GM06990 (cell line): ENCODE results near the gene MCTP1.
A peak's percentile ranks its signal among the peaks of the same experiment; 100 is the strongest.

Experiments used
- DNase-seq: peaks from one replicate; pipeline ENCODE4 v3.0.0-alpha.2; 2011; ENCODE audit not compliant: insufficient read length; ENCODE audit errors: extremely low read depth
- H3K27me3 ChIP-seq: replicated peaks from 2 replicates; pipeline ENCODE4 v1.6.0; 2011; ENCODE audit warnings: low read length; ENCODE audit not compliant: control insufficient read depth, insufficient read depth
- H3K36me3 ChIP-seq: 2 replicates; pipeline ENCODE4 v1.5.1; 2011; ENCODE audit warnings: low read length; ENCODE audit not compliant: control insufficient read depth, insufficient read depth
- H3K4me3 ChIP-seq: replicated peaks from 2 replicates; pipeline ENCODE4 v1.5.1; 2011; ENCODE audit warnings: low read depth, mild to moderate bottlenecking, control low read depth, low read length
- TF ChIP-seq, protein P1 (sequence below): IDR thresholded peaks from 2 replicates; pipeline ENCODE4 v1.5.1; 2011; ENCODE audit warnings: low read length, control low read depth, mild to moderate bottlenecking, inconsistent platforms; ENCODE audit not compliant: insufficient read depth, poor library complexity, severe bottlenecking

MCTP1 gene

DNA sequence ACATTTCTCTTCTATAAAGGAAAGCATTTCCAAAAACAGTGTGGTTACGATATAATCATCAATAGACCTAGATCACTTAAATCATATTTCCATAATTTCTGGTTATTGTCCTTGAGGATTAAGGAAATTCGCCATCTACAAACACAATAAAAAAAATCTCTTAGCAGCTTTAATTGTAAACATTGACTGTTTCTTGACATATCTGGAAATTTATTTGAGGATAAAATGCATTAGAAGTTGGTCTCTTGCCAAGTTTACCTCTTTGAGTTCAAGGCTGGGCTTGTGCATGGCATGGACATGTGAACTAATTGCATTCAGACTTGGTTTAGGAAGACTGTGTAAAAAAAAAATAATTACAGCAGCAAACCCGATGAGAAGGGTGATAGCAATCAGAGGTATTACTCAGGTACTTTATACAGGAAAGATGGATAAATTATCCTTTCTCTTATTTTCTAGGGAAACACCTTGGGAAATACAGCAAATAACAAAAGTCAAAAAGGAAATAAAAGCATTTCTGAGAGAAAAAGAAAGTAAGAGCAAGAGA lies 428.6 kb downstream of the MCTP1 start:
- H3K27me3 ChIP-seq, result no peaks in the 10 kb centered on the region
- H3K4me3 ChIP-seq, result no peak overlapping the region
- H3K36me3 ChIP-seq, result no peaks in the 10 kb centered on the region
- TF ChIP-seq, protein P1, sequence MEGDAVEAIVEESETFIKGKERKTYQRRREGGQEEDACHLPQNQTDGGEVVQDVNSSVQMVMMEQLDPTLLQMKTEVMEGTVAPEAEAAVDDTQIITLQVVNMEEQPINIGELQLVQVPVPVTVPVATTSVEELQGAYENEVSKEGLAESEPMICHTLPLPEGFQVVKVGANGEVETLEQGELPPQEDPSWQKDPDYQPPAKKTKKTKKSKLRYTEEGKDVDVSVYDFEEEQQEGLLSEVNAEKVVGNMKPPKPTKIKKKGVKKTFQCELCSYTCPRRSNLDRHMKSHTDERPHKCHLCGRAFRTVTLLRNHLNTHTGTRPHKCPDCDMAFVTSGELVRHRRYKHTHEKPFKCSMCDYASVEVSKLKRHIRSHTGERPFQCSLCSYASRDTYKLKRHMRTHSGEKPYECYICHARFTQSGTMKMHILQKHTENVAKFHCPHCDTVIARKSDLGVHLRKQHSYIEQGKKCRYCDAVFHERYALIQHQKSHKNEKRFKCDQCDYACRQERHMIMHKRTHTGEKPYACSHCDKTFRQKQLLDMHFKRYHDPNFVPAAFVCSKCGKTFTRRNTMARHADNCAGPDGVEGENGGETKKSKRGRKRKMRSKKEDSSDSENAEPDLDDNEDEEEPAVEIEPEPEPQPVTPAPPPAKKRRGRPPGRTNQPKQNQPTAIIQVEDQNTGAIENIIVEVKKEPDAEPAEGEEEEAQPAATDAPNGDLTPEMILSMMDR, result no peak
- no peak for DNase-seq

DNA sequence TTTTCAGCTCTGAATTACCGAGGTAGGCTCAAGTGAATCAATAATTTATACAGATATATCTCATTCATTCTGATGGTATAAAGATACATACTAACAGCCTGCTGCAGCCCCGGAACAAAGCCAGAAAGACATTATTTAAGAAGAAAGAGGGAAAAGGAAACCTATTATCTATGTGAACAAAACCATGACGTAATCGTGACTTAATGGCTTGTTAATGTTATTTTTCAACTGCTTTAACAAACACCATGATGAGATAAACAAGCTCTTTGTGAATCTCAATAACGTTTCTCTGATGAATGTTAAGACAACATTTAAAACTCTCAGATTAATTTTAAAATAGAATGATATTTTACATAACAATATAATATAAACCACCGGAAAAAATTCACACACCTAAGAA lies 429.4 kb downstream of the MCTP1 start:
- Histone ChIP-seq H3K4me3 (no peak overlapping the region), H3K36me3 (no peaks in the 10 kb centered on the region), H3K27me3 (no peaks in the 10 kb centered on the region)
- no peak for DNase-seq
- TF ChIP-seq, protein P1, result no peak

DNA sequence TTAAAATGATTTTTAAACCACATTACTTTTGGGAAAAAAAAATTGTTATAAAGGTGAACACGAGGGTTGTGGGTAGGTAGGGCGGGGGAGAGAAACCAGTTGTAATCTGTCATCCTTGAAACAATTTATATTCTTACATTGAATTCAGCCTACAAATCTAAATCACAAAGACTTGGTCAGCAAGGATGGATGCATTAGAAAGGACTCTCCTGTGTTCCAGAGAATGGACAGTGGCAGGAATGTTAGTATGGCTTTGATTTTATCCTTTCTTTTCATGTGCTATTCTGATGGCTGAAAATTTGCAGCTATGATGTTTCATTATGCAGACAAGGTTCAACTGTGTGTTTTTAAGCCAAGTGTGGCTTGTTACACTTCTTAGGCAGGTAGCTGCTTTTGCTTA lies 431.8 kb downstream of the MCTP1 start:
- H3K27me3 ChIP-seq, result no peaks in the 10 kb centered on the region
- TF ChIP-seq, protein P1, result no peak
- DNase-seq, result no peak
- H3K4me3 ChIP-seq, result no peak overlapping the region
- H3K36me3 ChIP-seq, result no peaks in the 10 kb centered on the region

DNA sequence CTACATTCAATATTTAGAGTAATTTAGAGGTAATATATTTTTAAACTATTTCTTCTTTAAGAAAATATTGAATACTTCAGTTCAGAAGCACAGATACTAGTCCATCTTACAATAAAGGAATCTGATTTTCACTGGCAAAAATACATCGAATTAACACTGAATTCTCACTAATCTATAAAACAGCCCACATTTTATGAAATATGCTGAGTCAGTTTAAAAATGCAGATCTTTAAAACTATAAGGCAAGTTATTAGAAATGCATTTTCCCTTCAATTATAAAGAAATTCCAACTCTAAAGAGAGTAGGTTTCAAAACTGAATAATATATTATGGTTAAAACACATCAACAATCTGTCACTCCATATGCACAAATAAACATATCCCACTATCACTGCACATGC lies 433.9 kb downstream of the MCTP1 start:
- Histone ChIP-seq H3K36me3 (no peaks in the 10 kb centered on the region), H3K27me3 (no peaks in the 10 kb centered on the region), H3K4me3 (no peak overlapping the region)
- TF ChIP-seq, protein P1, result no peak
- no peak for DNase-seq

DNA sequence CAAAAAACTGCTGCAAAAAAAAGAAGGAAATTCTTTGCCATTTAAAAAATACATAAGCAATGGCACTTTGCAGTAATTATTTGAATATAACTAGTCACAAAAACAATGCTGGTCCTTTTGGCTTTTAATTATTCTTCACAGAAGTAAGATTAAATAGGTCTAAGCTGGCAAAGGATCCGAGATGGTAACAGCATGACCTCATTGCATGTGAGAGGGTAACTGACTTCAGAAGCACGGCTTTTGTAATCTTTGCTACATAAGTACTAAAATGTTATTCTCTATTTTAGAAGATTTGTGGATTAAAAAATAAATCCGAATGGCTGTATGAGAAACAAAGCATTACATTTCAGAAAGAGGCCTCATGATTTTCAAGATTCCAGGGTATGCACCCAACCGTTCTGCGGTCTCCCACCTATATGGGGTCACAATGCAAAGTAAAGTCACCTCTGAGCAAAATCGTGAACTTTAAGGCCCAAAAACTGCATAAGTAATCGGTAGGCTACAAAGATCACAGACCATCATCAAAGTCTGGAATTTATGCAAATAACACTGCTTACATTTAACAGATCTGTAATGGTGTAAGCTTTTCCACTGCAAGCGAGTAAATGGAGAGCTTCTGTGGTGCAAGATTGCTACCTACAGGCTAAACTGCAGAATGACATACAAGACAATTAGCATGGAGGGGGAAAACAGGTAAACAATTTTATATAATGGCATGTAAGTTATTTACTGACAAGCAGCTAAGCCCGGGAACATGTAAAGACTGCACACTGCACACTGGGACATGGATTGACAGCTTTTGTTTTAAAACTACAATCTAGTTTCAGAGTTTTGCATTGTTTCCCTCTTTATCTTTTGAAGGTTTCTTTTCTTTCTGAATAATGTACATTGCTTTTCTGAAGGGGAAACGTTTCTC lies 434.8 kb downstream of the MCTP1 start:
- Histone ChIP-seq H3K4me3 (no peak overlapping the region), H3K36me3 (no peaks in the 10 kb centered on the region), H3K27me3 (no peaks in the 10 kb centered on the region)
- DNase-seq, result peak; percentile 24
- TF ChIP-seq, protein P1, result peak; percentile 66
